ENCODE measurements around the gene NYNRIN. TPM values are rescaled to one million over a fixed set of nuclear protein-coding genes. Genes with fewer than 3 reads are reported as not detected.
"Not testable (repeated sequence)": the region's sequence is repeated elsewhere in the genome, so short reads cannot be mapped to it uniquely, and the experiment has no call there.

The NYNRIN gene
- total and polyA plus RNA-seq, 5 donors from 2014 or later = 0.02 to 0.22 TPM; not detected in 3

DNA sequence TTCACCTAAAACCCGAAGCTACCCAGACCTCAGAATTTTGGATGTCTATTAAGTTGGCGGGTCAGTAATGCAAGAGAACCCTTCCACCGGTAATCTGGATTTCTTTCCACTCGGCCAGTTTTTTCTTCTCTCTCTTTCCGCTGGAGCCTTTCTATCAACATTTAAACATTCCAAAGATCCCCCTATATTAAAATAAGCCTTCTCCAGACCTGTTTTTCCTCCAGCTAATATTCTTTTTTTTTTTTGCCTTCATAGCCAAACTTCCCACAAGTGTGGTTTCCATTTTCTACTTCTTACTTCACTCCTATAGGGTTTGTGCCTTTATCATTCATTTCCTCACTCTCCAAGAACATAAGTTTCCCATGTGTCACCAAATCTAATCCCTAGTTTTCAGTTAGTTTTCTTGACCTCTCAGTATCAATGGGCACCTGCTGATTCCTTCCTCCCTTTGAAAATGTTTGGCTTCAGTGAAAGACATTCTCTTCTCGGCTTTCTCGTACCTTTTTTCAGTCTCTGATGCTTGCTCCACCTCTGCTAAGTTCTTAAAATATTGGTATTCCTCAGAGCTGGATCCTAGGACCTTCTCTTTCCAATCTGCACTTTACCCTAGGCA lies 44.4 kb downstream of the NYNRIN start:
- no peak for ATAC-seq (ENCODE audit: low read depth in 2 of 2)
- peaks cover 24% of the 10 kb centered on the region for H3K36me3 ChIP-seq (ENCODE audit: control insufficient read depth, insufficient read depth, low read length)
- Mint-ChIP-seq H3K4me3 (peak overlapping the region; percentile 92 to 95 (median 94)), H3K9me3 (peaks cover 0 to 7% (median 0%) of the 10 kb centered on the region in 7 donors), H3K4me1 (peaks cover 10 to 45% (median 19%) of the 10 kb centered on the region in 4 donors), H3K27ac (peak overlapping the region; percentile 95 to 99 (median 98)), H3K36me3 (peaks cover 24% of the 10 kb centered on the region), H3K27me3 (no peaks in the 10 kb centered on the region)
- peaks cover 13% of the 10 kb centered on the region for H3K4me1 ChIP-seq (ENCODE audit: control insufficient read depth, insufficient read depth, low read length, poor library complexity, severe bottlenecking)
- no peak for DNase-seq
- peak overlapping the region; percentile 95 for H3K4me3 ChIP-seq (ENCODE audit: low read depth, low read length)
- H3K9me3 ChIP-seq (ENCODE audit: control insufficient read depth in 2 of 2, low read length in 2 of 2) = no peaks in the 10 kb centered on the region
- H3K27ac ChIP-seq (ENCODE audit: insufficient read depth, low read length, poor library complexity, severe bottlenecking) = peak overlapping the region; percentile 96
- H3K27me3 ChIP-seq (ENCODE audit: control insufficient read depth, insufficient read depth, low read length) = no peaks in the 10 kb centered on the region

- H3K9me3 ChIP-seq (ENCODE audit: control insufficient read depth in 2 of 2, low read length in 2 of 2); H3K4me3 ChIP-seq (ENCODE audit: low read depth, low read length); H3K9me3 Mint-ChIP-seq; H3K27ac ChIP-seq (ENCODE audit: insufficient read depth, low read length, poor library complexity, severe bottlenecking); DNase-seq; H3K27me3 ChIP-seq (ENCODE audit: control insufficient read depth, insufficient read depth, low read length); H3K4me3 Mint-ChIP-seq; H3K27me3 Mint-ChIP-seq; ATAC-seq (ENCODE audit: low read depth in 2 of 2); H3K4me1 ChIP-seq (ENCODE audit: control insufficient read depth, insufficient read depth, low read length, poor library complexity, severe bottlenecking); H3K36me3 ChIP-seq (ENCODE audit: control insufficient read depth, insufficient read depth, low read length); H3K27ac Mint-ChIP-seq; H3K4me1 Mint-ChIP-seq: not testable (repeated sequence)
- peaks cover 18% of the 10 kb centered on the region for H3K36me3 Mint-ChIP-seq
These were observed 52.0 kb downstream of the NYNRIN start for GRCh38 chr14:24450828-24451227.

DNA sequence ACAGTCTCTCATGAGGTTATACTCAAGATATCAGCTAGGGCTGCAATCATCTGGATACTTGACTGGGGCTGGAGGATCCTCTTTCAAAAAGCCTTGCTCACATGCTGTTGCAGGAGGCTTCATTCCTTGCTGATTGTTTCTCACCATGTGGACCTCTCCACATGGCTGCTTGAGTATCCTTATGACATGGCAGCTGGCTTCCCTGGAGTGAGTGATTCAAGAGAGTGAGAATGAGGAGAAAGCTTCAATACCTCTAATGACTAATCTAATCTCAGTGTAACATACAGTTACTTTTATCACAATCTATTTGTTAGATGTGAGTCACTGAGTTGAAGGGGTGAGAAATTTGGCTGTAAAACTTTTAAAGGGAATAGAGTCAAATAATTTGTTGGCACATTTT lies 58.2 kb downstream of the NYNRIN start:
- H3K27me3 Mint-ChIP-seq = no peaks in the 10 kb centered on the region
- no peak overlapping the region for H3K27ac Mint-ChIP-seq
- H3K4me3 ChIP-seq (ENCODE audit: low read depth, low read length) = no peak overlapping the region

DNA sequence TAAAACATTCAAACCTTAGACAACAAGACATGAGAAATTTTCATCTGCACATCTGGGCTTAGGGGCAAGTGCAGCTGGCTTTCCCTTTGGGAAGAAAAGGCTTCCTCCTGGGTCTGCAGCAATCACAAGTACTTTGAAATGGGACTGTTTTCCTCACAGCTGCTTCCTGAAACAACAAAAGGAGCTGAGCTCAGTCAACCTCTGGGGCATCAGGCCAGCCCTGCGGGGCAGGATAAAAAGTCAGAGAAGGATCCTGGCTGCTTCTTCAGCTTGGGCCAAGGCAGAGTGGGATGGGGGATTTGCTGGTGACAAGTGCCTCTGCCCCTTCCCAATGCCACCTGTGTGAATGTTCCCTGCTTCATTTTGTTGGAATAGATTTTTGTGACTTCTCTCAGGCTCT lies 59.9 kb downstream of the NYNRIN start:
- Mint-ChIP-seq H3K27ac (no peak overlapping the region), H3K4me3 (no peak overlapping the region), H3K36me3 (peaks cover 8% of the 10 kb centered on the region), H3K27me3 (no peaks in the 10 kb centered on the region), H3K9me3 (peaks cover 0 to 7% (median 2%) of the 10 kb centered on the region in 7 donors), H3K4me1 (peaks cover 0 to 8% (median 5%) of the 10 kb centered on the region in 4 donors)
- H3K9me3 ChIP-seq (ENCODE audit: control insufficient read depth in 2 of 2, low read length in 2 of 2) = no peaks in the 10 kb centered on the region
- no peak overlapping the region for H3K27ac ChIP-seq (ENCODE audit: insufficient read depth, low read length, poor library complexity, severe bottlenecking)
- no peak for DNase-seq
- no peak for ATAC-seq (ENCODE audit: low read depth in 2 of 2)
- no peaks in the 10 kb centered on the region for H3K36me3 ChIP-seq (ENCODE audit: control insufficient read depth, insufficient read depth, low read length)
- no peak overlapping the region for H3K4me3 ChIP-seq (ENCODE audit: low read depth, low read length)
- peaks cover 2% of the 10 kb centered on the region for H3K27me3 ChIP-seq (ENCODE audit: control insufficient read depth, insufficient read depth, low read length)
- no peaks in the 10 kb centered on the region for H3K4me1 ChIP-seq (ENCODE audit: control insufficient read depth, insufficient read depth, low read length, poor library complexity, severe bottlenecking)

More for the DNA sequence above, 58.2 kb downstream of the NYNRIN start:
- ATAC-seq (ENCODE audit: low read depth in 2 of 2) (no peak), DNase-seq (no peak)
- Histone ChIP-seq H3K36me3 (ENCODE audit: control insufficient read depth, insufficient read depth, low read length) (no peaks in the 10 kb centered on the region), H3K9me3 (ENCODE audit: control insufficient read depth in 2 of 2, low read length in 2 of 2) (no peaks in the 10 kb centered on the region), H3K4me1 (ENCODE audit: control insufficient read depth, insufficient read depth, low read length, poor library complexity, severe bottlenecking) (no peaks in the 10 kb centered on the region), H3K27me3 (ENCODE audit: control insufficient read depth, insufficient read depth, low read length) (peaks cover 2% of the 10 kb centered on the region), H3K27ac (ENCODE audit: insufficient read depth, low read length, poor library complexity, severe bottlenecking) (no peak overlapping the region)
- Mint-ChIP-seq H3K9me3 (peaks cover 0 to 9% (median 3%) of the 10 kb centered on the region in 7 donors), H3K36me3 (peaks cover 13% of the 10 kb centered on the region), H3K4me1 (peaks cover 0 to 3% (median 0%) of the 10 kb centered on the region in 4 donors), H3K4me3 (no peak overlapping the region)

DNA sequence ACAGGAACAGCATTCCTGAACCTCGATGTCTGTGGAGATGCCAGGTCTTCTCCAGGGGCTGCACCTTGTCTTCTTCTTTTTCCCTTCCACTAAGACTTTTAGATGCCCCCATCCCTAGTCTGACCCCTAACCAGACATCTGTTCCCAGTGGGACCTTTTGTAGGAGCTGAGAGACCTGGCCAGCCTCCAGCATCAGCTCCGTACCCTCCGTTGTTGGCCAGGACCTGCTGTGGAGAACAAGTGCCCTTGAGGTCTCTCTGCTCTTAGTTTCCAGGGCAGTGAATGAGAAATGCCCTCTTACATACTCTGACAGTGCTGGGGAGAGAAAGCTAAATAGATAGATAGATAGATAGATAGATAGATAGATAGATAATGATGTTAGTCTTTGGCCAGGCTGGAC lies 60.5 kb downstream of the NYNRIN start:
- Histone ChIP-seq H3K4me3 (ENCODE audit: low read depth, low read length) (no peak overlapping the region), H3K36me3 (ENCODE audit: control insufficient read depth, insufficient read depth, low read length) (no peaks in the 10 kb centered on the region), H3K9me3 (ENCODE audit: control insufficient read depth in 2 of 2, low read length in 2 of 2) (no peaks in the 10 kb centered on the region), H3K27ac (ENCODE audit: insufficient read depth, low read length, poor library complexity, severe bottlenecking) (no peak overlapping the region), H3K27me3 (ENCODE audit: control insufficient read depth, insufficient read depth, low read length) (peaks cover 2% of the 10 kb centered on the region), H3K4me1 (ENCODE audit: control insufficient read depth, insufficient read depth, low read length, poor library complexity, severe bottlenecking) (no peaks in the 10 kb centered on the region)
- Mint-ChIP-seq H3K27ac (peak overlapping the region in 1 of 3 donors; percentile 40), H3K4me1 (peaks cover under 1 to 14% (median 9%) of the 10 kb centered on the region in 4 donors), H3K9me3 (peaks cover 0 to 2% (median 0%) of the 10 kb centered on the region in 7 donors), H3K4me3 (peak overlapping the region in 1 of 4 donors; percentile 8), H3K27me3 (no peaks in the 10 kb centered on the region), H3K36me3 (peaks cover 5% of the 10 kb centered on the region)
- DNase-seq (no peak), ATAC-seq (ENCODE audit: low read depth in 2 of 2) (no peak)

DNA sequence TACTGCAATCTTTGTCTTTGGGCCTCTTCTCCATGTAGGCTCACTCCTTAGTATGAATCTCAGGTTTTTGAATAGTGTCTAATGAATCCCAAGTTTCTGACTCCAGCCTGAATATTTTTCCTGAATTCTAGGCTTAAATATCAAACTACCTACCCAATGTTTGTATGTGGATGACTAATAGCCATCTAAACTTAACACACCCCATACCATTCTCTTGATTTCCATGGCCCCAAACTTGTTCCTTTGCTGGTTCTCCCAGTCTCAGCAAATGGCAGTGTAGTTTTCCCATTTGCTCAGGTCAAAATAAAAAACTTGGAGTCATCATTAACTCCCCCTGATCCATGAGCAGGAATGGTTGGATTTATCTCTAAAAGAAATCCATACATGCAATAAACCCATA lies 62.5 kb downstream of the NYNRIN start:
- no peak for DNase-seq
- H3K4me1 Mint-ChIP-seq = peaks cover 4 to 24% (median 19%) of the 10 kb centered on the region in 4 donors
- no peak for ATAC-seq (ENCODE audit: low read depth in 2 of 2)
- Histone ChIP-seq H3K36me3 (ENCODE audit: control insufficient read depth, insufficient read depth, low read length) (no peaks in the 10 kb centered on the region), H3K4me1 (ENCODE audit: control insufficient read depth, insufficient read depth, low read length, poor library complexity, severe bottlenecking) (peaks cover 7% of the 10 kb centered on the region), H3K27ac (ENCODE audit: insufficient read depth, low read length, poor library complexity, severe bottlenecking) (no peak overlapping the region), H3K9me3 (ENCODE audit: control insufficient read depth in 2 of 2, low read length in 2 of 2) (no peaks in the 10 kb centered on the region), H3K27me3 (ENCODE audit: control insufficient read depth, insufficient read depth, low read length) (peaks cover 2% of the 10 kb centered on the region), H3K4me3 (ENCODE audit: low read depth, low read length) (no peak overlapping the region)
- H3K9me3 Mint-ChIP-seq = peaks cover 0 to 2% (median 0%) of the 10 kb centered on the region in 7 donors
- no peak overlapping the region for H3K27ac Mint-ChIP-seq
- H3K4me3 Mint-ChIP-seq = no peak overlapping the region
- H3K27me3 Mint-ChIP-seq = no peaks in the 10 kb centered on the region
- H3K36me3 Mint-ChIP-seq = peaks cover 5% of the 10 kb centered on the region

- Histone ChIP-seq H3K27me3 (ENCODE audit: control insufficient read depth, insufficient read depth, low read length) (no peaks in the 10 kb centered on the region), H3K4me1 (ENCODE audit: control insufficient read depth, insufficient read depth, low read length, poor library complexity, severe bottlenecking) (peaks cover 7% of the 10 kb centered on the region), H3K9me3 (ENCODE audit: control insufficient read depth in 2 of 2, low read length in 2 of 2) (no peaks in the 10 kb centered on the region), H3K4me3 (ENCODE audit: low read depth, low read length) (no peak overlapping the region), H3K36me3 (ENCODE audit: control insufficient read depth, insufficient read depth, low read length) (no peaks in the 10 kb centered on the region), H3K27ac (ENCODE audit: insufficient read depth, low read length, poor library complexity, severe bottlenecking) (no peak overlapping the region)
- Mint-ChIP-seq H3K4me3 (no peak overlapping the region), H3K4me1 (peaks cover 4 to 27% (median 19%) of the 10 kb centered on the region in 4 donors), H3K27ac (peak overlapping the region in 1 of 3 donors; percentile 2), H3K9me3 (peaks cover 0 to 2% (median 0%) of the 10 kb centered on the region in 7 donors), H3K27me3 (peaks cover 5% of the 10 kb centered on the region), H3K36me3 (peaks cover 3% of the 10 kb centered on the region)
- no peak for ATAC-seq (ENCODE audit: low read depth in 2 of 2)
- DNase-seq = no peak
These were observed 64.4 kb downstream of the NYNRIN start for GRCh38 chr14:24463017-24463883.

Data from CD4-positive, CD25-positive, alpha-beta regulatory T cell (primary cell).